ENCODE measurements around the gene ZNF536. TPM values are rescaled to one million over a fixed set of nuclear protein-coding genes. Genes with fewer than 3 reads are reported as not detected.

The ZNF536 gene
- total RNA-seq, 1 experiment from 2014 or later: not detected

DNA sequence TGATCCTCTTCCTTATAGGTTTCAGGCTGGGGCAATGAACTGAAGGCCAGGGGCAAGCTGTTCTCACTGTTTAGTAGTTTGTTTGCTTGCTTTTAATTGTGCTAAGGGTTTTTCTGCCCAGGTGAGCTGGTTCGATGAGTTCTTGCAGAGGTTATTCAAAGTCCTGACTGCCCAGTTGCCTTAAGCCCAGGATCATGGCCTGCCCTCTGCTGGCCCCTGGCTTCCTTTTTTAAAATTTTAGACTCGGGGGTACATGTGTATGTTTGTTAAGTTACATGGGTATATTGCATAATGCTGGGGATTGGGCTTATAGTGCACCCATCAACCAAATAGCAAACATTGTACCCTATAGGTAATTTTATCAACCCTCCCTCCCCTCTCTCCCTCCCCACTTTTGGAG lies 65.7 kb downstream of the ZNF536 start:
- no peak overlapping the region for H3K4me3 Mint-ChIP-seq
- H3K23me2 ChIP-seq (ENCODE audit: insufficient read length, low read depth, low read length, poor library complexity, severe bottlenecking): no peaks in the 10 kb centered on the region
- no peak overlapping the region for H3K56ac ChIP-seq (ENCODE audit: insufficient read length, low read depth, low read length)
- H4K20me1 ChIP-seq (ENCODE audit: control insufficient read depth, insufficient read depth, insufficient read length): no peaks in the 10 kb centered on the region
- peaks cover 4% of the 10 kb centered on the region; the same call in 1 of the 2 replicates for H3K27me3 Mint-ChIP-seq (ENCODE audit: low read depth)
- H3K4me1 Mint-ChIP-seq: 0 out of 4 replicates have a peak, but pooled peaks cover 0 to 3% of the 10 kb centered on the region in 2 experiments
- H2BK15ac ChIP-seq (ENCODE audit: low read depth, low read length): no peak overlapping the region
- no peaks in the 10 kb centered on the region for H3K36me3 Mint-ChIP-seq (ENCODE audit: insufficient read depth in 1 of 3, low read depth in 3 of 3)
- H3K14ac ChIP-seq (ENCODE audit: insufficient read depth, low read length): no peak overlapping the region
- TF ChIP-seq, protein P1, sequence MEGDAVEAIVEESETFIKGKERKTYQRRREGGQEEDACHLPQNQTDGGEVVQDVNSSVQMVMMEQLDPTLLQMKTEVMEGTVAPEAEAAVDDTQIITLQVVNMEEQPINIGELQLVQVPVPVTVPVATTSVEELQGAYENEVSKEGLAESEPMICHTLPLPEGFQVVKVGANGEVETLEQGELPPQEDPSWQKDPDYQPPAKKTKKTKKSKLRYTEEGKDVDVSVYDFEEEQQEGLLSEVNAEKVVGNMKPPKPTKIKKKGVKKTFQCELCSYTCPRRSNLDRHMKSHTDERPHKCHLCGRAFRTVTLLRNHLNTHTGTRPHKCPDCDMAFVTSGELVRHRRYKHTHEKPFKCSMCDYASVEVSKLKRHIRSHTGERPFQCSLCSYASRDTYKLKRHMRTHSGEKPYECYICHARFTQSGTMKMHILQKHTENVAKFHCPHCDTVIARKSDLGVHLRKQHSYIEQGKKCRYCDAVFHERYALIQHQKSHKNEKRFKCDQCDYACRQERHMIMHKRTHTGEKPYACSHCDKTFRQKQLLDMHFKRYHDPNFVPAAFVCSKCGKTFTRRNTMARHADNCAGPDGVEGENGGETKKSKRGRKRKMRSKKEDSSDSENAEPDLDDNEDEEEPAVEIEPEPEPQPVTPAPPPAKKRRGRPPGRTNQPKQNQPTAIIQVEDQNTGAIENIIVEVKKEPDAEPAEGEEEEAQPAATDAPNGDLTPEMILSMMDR (conservative IDR thresholded peaks at IDR 0.05): peak; percentile 55
- H3K4me2 ChIP-seq (ENCODE audit: insufficient read depth, insufficient read length, low read length): no peak overlapping the region
- H2BK12ac ChIP-seq (ENCODE audit: insufficient read length, low read depth, low read length): no peak overlapping the region
- no peak overlapping the region for H3K18ac ChIP-seq (ENCODE audit: insufficient read length, low read depth, low read length)
- DNase-seq: no peak
- H4K8ac ChIP-seq (replicated peaks; ENCODE audit: insufficient read length, low read depth, low read length): no peak overlapping the region
- no peak overlapping the region for H2BK5ac ChIP-seq (ENCODE audit: insufficient read length, low read length)
- no peaks in the 10 kb centered on the region for H3K9me3 Mint-ChIP-seq
- H3K79me2 ChIP-seq (ENCODE audit: insufficient read depth, low read length): no peaks in the 10 kb centered on the region
- WGBS (ENCODE audit: extremely low coverage, insufficient read length, low lambda C conversion rate): no CpG with 5 or more reads among the region's 2 CpGs
- no peak overlapping the region for H3K4ac ChIP-seq (ENCODE audit: low read depth, low read length)
- H3K4me1 ChIP-seq (ENCODE audit: insufficient read depth, low read length): 0 out of 2 replicates have a peak, but pooled peaks cover 2% of the 10 kb centered on the region
- H3K23ac ChIP-seq (ENCODE audit: insufficient read length, low read depth, low read length): no peak overlapping the region
- H4K91ac ChIP-seq (ENCODE audit: insufficient read length, low read depth, low read length): no peak overlapping the region
- H2AK5ac ChIP-seq (ENCODE audit: insufficient read length, low read length): no peak overlapping the region
- H2BK120ac ChIP-seq (ENCODE audit: low read depth, low read length, poor library complexity, severe bottlenecking): no peak overlapping the region
- H2BK20ac ChIP-seq (ENCODE audit: low read depth, low read length, poor library complexity, severe bottlenecking): no peak overlapping the region
- H3K27ac Mint-ChIP-seq: no peak overlapping the region
- H4K5ac ChIP-seq (ENCODE audit: insufficient read length, low read depth, low read length): no peak overlapping the region
- no peak overlapping the region for H3K9ac ChIP-seq (ENCODE audit: extremely low read depth, insufficient read length, low read length)
- no peak overlapping the region for H3K27ac ChIP-seq (ENCODE audit: insufficient read length, low read depth, low read length)
- H3K9me3 ChIP-seq (ENCODE audit: control insufficient read depth, low read depth, low read length): no peaks in the 10 kb centered on the region
- H3K27me3 ChIP-seq (ENCODE audit: insufficient read depth, low read length): no peaks in the 10 kb centered on the region
- no peak overlapping the region for H3T11ph ChIP-seq (ENCODE audit: low read length)
- H2AFZ ChIP-seq (ENCODE audit: low read length): no peak overlapping the region
- no peaks in the 10 kb centered on the region for H3K79me1 ChIP-seq (ENCODE audit: insufficient read depth, low read depth, low read length, poor library complexity, severe bottlenecking)

Measured in H9 (cell line).